SK-N-MC (cell line): ENCODE results near the gene OSM.

ENCODE experiments used
- DNase-seq: peaks from one replicate; pipeline ENCODE4 v3.0.0-alpha.2; 2011; ENCODE audit warnings: low read depth, low spot score
- H3K27ac ChIP-seq: fragments of 200-600 bp; sonication (generic); 2 replicates; pipeline ENCODE4 v1.5.1; 2016; ENCODE audit warnings: mixed run types
- H3K36me3 ChIP-seq: fragments of 200-600 bp; sonication (generic); 2 replicates; pipeline ENCODE4 v1.6.1; 2017; ENCODE audit warnings: antibody characterized with exemption, low read length, mixed read lengths; ENCODE audit not compliant: insufficient read depth
- H3K4me3 ChIP-seq: fragments of 200-600 bp; sonication (generic); 2 replicates; pipeline ENCODE4 v1.5.1; 2016
- H3K9ac ChIP-seq: fragments of 200-600 bp; sonication (generic); 2 replicates; pipeline ENCODE4 v1.8.0; 2017; ENCODE audit warnings: mixed run types, mixed read lengths; ENCODE audit not compliant: insufficient read length
- H3K9me3 ChIP-seq: fragments of 200-600 bp; sonication (generic); 2 replicates; pipeline ENCODE4 v1.6.1; 2017; ENCODE audit warnings: low read depth, mild to moderate bottlenecking, antibody characterized with exemption, low read length, moderate library complexity, mixed read lengths
- EZH2 ChIP-seq: fragments of 200-600 bp; sonication (generic); IDR thresholded peaks from one replicate; pipeline ENCODE4 v1.6.1; 2017; ENCODE audit warnings: antibody characterized with exemption
- FOXP2 ChIP-seq: optimal IDR thresholded peaks from 2 replicates; pipeline ENCODE3; 2011; ENCODE audit warnings: mild to moderate bottlenecking, moderate library complexity; ENCODE audit not compliant: insufficient read depth; ENCODE audit errors: extremely low read length, control extremely low read depth
- POLR2AphosphoS5 ChIP-seq: IDR thresholded peaks from 2 replicates; pipeline ENCODE4 v1.6.1; 2012; ENCODE audit warnings: mild to moderate bottlenecking, low read depth, low read length, borderline replicate concordance

OSM gene

GRCh38 chr22:30226192-30226832, 40.3 kb downstream of the OSM start:
- Histone ChIP-seq H3K4me3 (no peak overlapping the region), H3K9ac (no peak overlapping the region), H3K27ac (no peak overlapping the region), H3K9me3 (no peaks in the 10 kb centered on the region), H3K36me3 (no peaks in the 10 kb centered on the region)
- no peak for DNase-seq
- TF ChIP-seq FOXP2 (no peak), EZH2 (no peak), POLR2AphosphoS5 (no peak)

- Histone ChIP-seq H3K36me3 (no peaks in the 10 kb centered on the region), H3K9ac (no peak overlapping the region), H3K9me3 (no peaks in the 10 kb centered on the region), H3K4me3 (no peak overlapping the region), H3K27ac (no peak overlapping the region)
- no peak for DNase-seq
- TF ChIP-seq FOXP2 (no peak), POLR2AphosphoS5 (no peak), EZH2 (no peak)
These were observed 41.3 kb downstream of the OSM start for GRCh38 chr22:30225220-30225927.

GRCh38 chr22:30224161-30224857, 42.3 kb downstream of the OSM start:
- Histone ChIP-seq H3K9me3 (no peaks in the 10 kb centered on the region), H3K27ac (no peak overlapping the region), H3K36me3 (no peaks in the 10 kb centered on the region), H3K9ac (no peak overlapping the region), H3K4me3 (no peak overlapping the region)
- no peak for TF ChIP-seq FOXP2
- TF ChIP-seq POLR2AphosphoS5: no peak
- no peak for TF ChIP-seq EZH2
- no peak for DNase-seq

GRCh38 chr22:30223303-30223702, 43.3 kb downstream of the OSM start:
- DNase-seq: no peak
- no peaks in the 10 kb centered on the region for H3K9me3 ChIP-seq
- no peak overlapping the region for H3K4me3 ChIP-seq
- no peak for TF ChIP-seq POLR2AphosphoS5
- no peak for TF ChIP-seq FOXP2
- no peak for TF ChIP-seq EZH2
- no peak overlapping the region for H3K27ac ChIP-seq
- no peak overlapping the region for H3K9ac ChIP-seq
- no peaks in the 10 kb centered on the region for H3K36me3 ChIP-seq

GRCh38 chr22:30222321-30222720, 44.3 kb downstream of the OSM start:
- Histone ChIP-seq H3K4me3 (no peak overlapping the region), H3K27ac (no peak overlapping the region), H3K9ac (no peak overlapping the region), H3K9me3 (no peaks in the 10 kb centered on the region), H3K36me3 (no peaks in the 10 kb centered on the region)
- DNase-seq: no peak
- no peak for TF ChIP-seq POLR2AphosphoS5

- Histone ChIP-seq H3K4me3 (no peak overlapping the region), H3K9me3 (no peaks in the 10 kb centered on the region), H3K36me3 (no peaks in the 10 kb centered on the region), H3K27ac (no peak overlapping the region), H3K9ac (no peak overlapping the region)
- TF ChIP-seq POLR2AphosphoS5 (no peak), FOXP2 (no peak)
- no peak for DNase-seq
These were observed 45.3 kb downstream of the OSM start for GRCh38 chr22:30221121-30221992.

- Histone ChIP-seq H3K4me3 (no peak overlapping the region), H3K9me3 (no peaks in the 10 kb centered on the region), H3K27ac (no peak overlapping the region), H3K9ac (no peak overlapping the region), H3K36me3 (no peaks in the 10 kb centered on the region)
- TF ChIP-seq POLR2AphosphoS5 (no peak), EZH2 (no peak), FOXP2 (no peak)
- DNase-seq: no peak
These were observed 46.2 kb downstream of the OSM start for GRCh38 chr22:30220338-30221012.

- DNase-seq: no peak
- no peak overlapping the region for H3K9ac ChIP-seq
- H3K27ac ChIP-seq: no peak overlapping the region
- no peaks in the 10 kb centered on the region for H3K36me3 ChIP-seq
- no peaks in the 10 kb centered on the region for H3K9me3 ChIP-seq
- H3K4me3 ChIP-seq: no peak overlapping the region
- TF ChIP-seq POLR2AphosphoS5 (no peak), FOXP2 (no peak), EZH2 (no peak)
These were observed 46.9 kb downstream of the OSM start for GRCh38 chr22:30219668-30220278.
